ENCODE measurements around the gene C1D.

Gene C1D, protein sequence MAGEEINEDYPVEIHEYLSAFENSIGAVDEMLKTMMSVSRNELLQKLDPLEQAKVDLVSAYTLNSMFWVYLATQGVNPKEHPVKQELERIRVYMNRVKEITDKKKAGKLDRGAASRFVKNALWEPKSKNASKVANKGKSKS

DNA sequence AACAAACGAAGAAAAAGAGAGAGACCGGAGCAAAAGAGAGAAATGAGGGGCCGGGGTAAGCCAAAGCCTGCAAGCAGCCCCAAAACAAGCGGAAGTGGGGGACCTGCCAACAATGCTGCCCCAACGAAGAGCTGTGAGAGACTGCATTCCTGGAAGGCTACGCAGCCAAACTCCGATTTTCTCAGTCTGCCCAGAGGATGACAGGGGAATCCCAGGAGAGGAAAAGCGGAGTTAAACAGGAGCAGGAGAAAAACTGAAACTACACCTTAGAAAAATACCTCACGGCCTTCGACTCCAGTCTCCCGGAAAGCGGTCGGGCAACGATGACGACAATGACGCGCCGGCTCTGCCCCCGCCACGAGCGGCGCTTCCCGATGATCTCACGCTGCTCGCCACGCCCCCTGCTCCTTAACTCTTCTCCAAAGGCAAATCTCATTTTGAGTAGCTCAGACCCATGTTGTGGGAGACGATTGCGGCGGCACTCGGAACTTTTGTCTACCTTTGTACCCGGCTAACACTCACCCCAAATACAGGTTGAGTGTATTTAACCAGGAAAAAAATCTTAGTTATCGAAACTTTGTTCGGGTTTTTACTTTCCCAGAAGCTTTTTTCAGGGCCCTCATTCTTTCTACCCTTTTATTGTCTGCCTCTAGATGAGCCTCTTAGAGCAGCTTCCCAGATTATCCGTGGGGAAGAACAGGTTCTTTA lies at the start of gene C1D:
C1D (minus strand) TSS at position 325 of the 708 bp plus-strand sequence. CDS start 15,694 bp downstream, outside the sequence.
- H3K79me2 ChIP-seq (ENCODE audit: insufficient read depth, low read length) = peaks cover 48% of the 10 kb centered on the region
- peak within 1 kb of the TSS; percentile 93 for H3K9ac ChIP-seq (ENCODE audit: low read depth, low read length, poor library complexity, severe bottlenecking)
- no peaks in the 10 kb centered on the region for H3K36me3 ChIP-seq (ENCODE audit: insufficient read depth, low read length)
- H3F3A ChIP-seq (ENCODE audit: low read depth) = no peaks in the 10 kb centered on the region
- H3K27me3 ChIP-seq (ENCODE audit: insufficient read depth, low read length, poor library complexity, severe bottlenecking) = no peaks in the 10 kb centered on the region
- peaks cover 32% of the 10 kb centered on the region for H4K20me1 ChIP-seq (ENCODE audit: insufficient read depth, low read length, poor library complexity, severe bottlenecking)
- peak within 1 kb of the TSS; percentile 91 for H2AFZ ChIP-seq (ENCODE audit: low read length)
- H3K9me2 ChIP-seq (replicated peaks; ENCODE audit: low read depth, low read length) = no peaks in the 10 kb centered on the region
- H3K9me3 ChIP-seq (ENCODE audit: insufficient read depth, low read depth, low read length) = no peaks in the 10 kb centered on the region
- peak within 1 kb of the TSS; percentile 92 for H3K4me2 ChIP-seq (ENCODE audit: low read depth, low read length, poor library complexity, severe bottlenecking)
- H3K4me3 ChIP-seq (ENCODE audit: low read length, poor library complexity, severe bottlenecking) = peak within 1 kb of the TSS; percentile 97
- TF ChIP-seq EZH2phosphoT487 (IDR thresholded peaks at IDR 0.05; ENCODE audit: borderline replicate concordance) = no peak
- TF ChIP-seq, protein P1, sequence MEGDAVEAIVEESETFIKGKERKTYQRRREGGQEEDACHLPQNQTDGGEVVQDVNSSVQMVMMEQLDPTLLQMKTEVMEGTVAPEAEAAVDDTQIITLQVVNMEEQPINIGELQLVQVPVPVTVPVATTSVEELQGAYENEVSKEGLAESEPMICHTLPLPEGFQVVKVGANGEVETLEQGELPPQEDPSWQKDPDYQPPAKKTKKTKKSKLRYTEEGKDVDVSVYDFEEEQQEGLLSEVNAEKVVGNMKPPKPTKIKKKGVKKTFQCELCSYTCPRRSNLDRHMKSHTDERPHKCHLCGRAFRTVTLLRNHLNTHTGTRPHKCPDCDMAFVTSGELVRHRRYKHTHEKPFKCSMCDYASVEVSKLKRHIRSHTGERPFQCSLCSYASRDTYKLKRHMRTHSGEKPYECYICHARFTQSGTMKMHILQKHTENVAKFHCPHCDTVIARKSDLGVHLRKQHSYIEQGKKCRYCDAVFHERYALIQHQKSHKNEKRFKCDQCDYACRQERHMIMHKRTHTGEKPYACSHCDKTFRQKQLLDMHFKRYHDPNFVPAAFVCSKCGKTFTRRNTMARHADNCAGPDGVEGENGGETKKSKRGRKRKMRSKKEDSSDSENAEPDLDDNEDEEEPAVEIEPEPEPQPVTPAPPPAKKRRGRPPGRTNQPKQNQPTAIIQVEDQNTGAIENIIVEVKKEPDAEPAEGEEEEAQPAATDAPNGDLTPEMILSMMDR (conservative IDR thresholded peaks at IDR 0.05; ENCODE audit: low read length) = no peak
- H3K4me1 ChIP-seq (ENCODE audit: insufficient read depth, low read length, poor library complexity, severe bottlenecking) = peaks cover 45% of the 10 kb centered on the region

DNA sequence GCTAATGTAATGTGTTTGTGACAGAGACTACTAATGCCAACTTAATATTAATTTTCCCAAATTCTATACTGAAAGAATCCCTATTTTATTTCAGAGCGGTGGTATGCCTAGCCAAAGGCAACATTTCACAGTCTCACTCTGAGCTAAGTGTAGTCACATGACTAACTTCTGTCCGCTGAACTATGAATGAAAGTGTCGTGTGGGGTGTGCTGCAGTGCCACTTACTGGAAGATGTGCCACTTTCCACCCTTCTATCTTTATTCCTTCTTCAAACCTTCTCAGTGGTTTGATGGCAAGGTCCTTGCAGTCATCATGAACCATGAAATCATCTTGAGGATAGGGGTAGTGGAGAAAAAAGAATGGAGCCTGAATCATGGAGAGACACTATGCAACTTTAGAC lies 47.3 kb upstream of the C1D start:
- no peaks in the 10 kb centered on the region for H3F3A ChIP-seq (ENCODE audit: low read depth)
- peaks cover 12% of the 10 kb centered on the region for H3K9me3 ChIP-seq (ENCODE audit: insufficient read depth, low read depth, low read length)
- TF ChIP-seq, protein P1 (conservative IDR thresholded peaks at IDR 0.05; ENCODE audit: low read length) = peak; percentile 56
- TF ChIP-seq EZH2phosphoT487 (IDR thresholded peaks at IDR 0.05; ENCODE audit: borderline replicate concordance) = no peak
- no peak overlapping the region for H3K9ac ChIP-seq (ENCODE audit: low read depth, low read length, poor library complexity, severe bottlenecking)
- no peak overlapping the region for H3K4me2 ChIP-seq (ENCODE audit: low read depth, low read length, poor library complexity, severe bottlenecking)
- H2AFZ ChIP-seq (ENCODE audit: low read length) = no peak overlapping the region
- no peaks in the 10 kb centered on the region for H3K27me3 ChIP-seq (ENCODE audit: insufficient read depth, low read length, poor library complexity, severe bottlenecking)
- H3K36me3 ChIP-seq (ENCODE audit: insufficient read depth, low read length) = no peaks in the 10 kb centered on the region
- no peaks in the 10 kb centered on the region for H3K9me2 ChIP-seq (replicated peaks; ENCODE audit: low read depth, low read length)
- no peaks in the 10 kb centered on the region for H3K79me2 ChIP-seq (ENCODE audit: insufficient read depth, low read length)
- no peaks in the 10 kb centered on the region for H3K4me1 ChIP-seq (ENCODE audit: insufficient read depth, low read length, poor library complexity, severe bottlenecking)
- H4K20me1 ChIP-seq (ENCODE audit: insufficient read depth, low read length, poor library complexity, severe bottlenecking) = no peaks in the 10 kb centered on the region
- H3K4me3 ChIP-seq (ENCODE audit: low read length, poor library complexity, severe bottlenecking) = no peak overlapping the region

DNA sequence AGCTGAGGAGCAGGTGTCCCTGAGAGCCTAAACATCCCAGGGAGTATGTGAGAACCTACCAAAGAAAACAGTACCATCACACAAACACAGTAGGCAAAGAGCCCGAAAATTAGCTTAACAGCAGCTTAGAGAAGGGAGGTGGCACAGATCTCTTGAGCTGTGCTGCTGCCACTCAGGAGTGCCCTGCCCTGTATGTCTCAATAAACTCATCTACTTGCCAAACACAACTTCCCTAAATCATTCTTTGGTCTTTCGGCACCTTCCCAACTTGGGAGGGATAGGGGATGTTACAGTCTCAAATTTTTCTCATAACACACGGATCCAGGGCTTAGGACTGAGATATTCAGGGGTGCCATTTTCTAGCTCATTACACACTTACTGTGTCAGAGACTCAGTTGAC lies 45.3 kb upstream of the C1D start:
- TF ChIP-seq EZH2phosphoT487 (IDR thresholded peaks at IDR 0.05; ENCODE audit: borderline replicate concordance) = no peak
- TF ChIP-seq, protein P1 (conservative IDR thresholded peaks at IDR 0.05; ENCODE audit: low read length) = no peak
- Histone ChIP-seq H3K36me3 (ENCODE audit: insufficient read depth, low read length) (no peaks in the 10 kb centered on the region), H3K4me3 (ENCODE audit: low read length, poor library complexity, severe bottlenecking) (no peak overlapping the region), H3K9ac (ENCODE audit: low read depth, low read length, poor library complexity, severe bottlenecking) (no peak overlapping the region), H3K4me2 (ENCODE audit: low read depth, low read length, poor library complexity, severe bottlenecking) (no peak overlapping the region), H2AFZ (ENCODE audit: low read length) (no peak overlapping the region), H4K20me1 (ENCODE audit: insufficient read depth, low read length, poor library complexity, severe bottlenecking) (no peaks in the 10 kb centered on the region), H3K9me3 (ENCODE audit: insufficient read depth, low read depth, low read length) (peaks cover 14% of the 10 kb centered on the region), H3K4me1 (ENCODE audit: insufficient read depth, low read length, poor library complexity, severe bottlenecking) (no peaks in the 10 kb centered on the region), H3K27me3 (ENCODE audit: insufficient read depth, low read length, poor library complexity, severe bottlenecking) (no peaks in the 10 kb centered on the region), H3K9me2 (replicated peaks; ENCODE audit: low read depth, low read length) (no peaks in the 10 kb centered on the region), H3F3A (ENCODE audit: low read depth) (no peaks in the 10 kb centered on the region), H3K79me2 (ENCODE audit: insufficient read depth, low read length) (no peaks in the 10 kb centered on the region)
